ENCODE measurements around the gene KSR2. TPM values are rescaled to one million over a fixed set of nuclear protein-coding genes. Genes with fewer than 3 reads are reported as not detected.

KSR2 gene
- total RNA-seq, 1 experiment from 2014 or later: 1.3 TPM

DNA sequence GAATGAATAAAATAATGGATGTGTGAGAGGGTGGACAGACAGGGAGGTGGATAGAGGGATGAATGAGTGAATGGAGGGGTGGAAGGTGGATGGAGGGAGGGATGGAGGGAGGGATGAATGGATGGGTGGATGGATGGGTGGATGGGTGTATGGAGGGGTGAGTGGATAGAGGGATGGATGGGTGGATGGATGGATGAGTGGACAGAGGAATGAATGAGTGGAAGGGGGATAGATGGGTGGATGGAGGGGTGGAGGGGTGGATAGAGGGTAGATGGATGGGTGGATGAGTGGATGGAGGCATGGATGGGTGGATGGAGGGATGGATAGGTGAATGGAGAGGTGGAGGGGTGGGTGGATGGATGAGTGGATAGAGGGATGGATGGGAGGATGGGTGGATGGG lies 559.5 kb downstream of the KSR2 start:
- Histone ChIP-seq H3K4me2 (ENCODE audit: insufficient read depth, insufficient read length, low read length) (no peak overlapping the region), H3K79me2 (ENCODE audit: insufficient read depth, low read length) (no peaks in the 10 kb centered on the region), H3K23me2 (ENCODE audit: insufficient read length, low read depth, low read length, poor library complexity, severe bottlenecking) (peaks cover 2% of the 10 kb centered on the region), H3T11ph (ENCODE audit: low read length) (no peak overlapping the region), H3K79me1 (ENCODE audit: insufficient read depth, low read depth, low read length, poor library complexity, severe bottlenecking) (no peaks in the 10 kb centered on the region), H3K14ac (ENCODE audit: insufficient read depth, low read length) (no peak overlapping the region), H2BK15ac (ENCODE audit: low read depth, low read length) (no peak overlapping the region), H4K5ac (ENCODE audit: insufficient read length, low read depth, low read length) (no peak overlapping the region), H2BK20ac (ENCODE audit: low read depth, low read length, poor library complexity, severe bottlenecking) (no peak overlapping the region), H2AFZ (ENCODE audit: low read length) (no peak overlapping the region), H3K4ac (ENCODE audit: low read depth, low read length) (no peak overlapping the region), H3K23ac (ENCODE audit: insufficient read length, low read depth, low read length) (no peak overlapping the region), H3K18ac (ENCODE audit: insufficient read length, low read depth, low read length) (no peak overlapping the region), H3K56ac (ENCODE audit: insufficient read length, low read depth, low read length) (no peak overlapping the region), H4K20me1 (ENCODE audit: control insufficient read depth, insufficient read depth, insufficient read length) (no peaks in the 10 kb centered on the region), H2BK5ac (ENCODE audit: insufficient read length, low read length) (no peak overlapping the region), H2AK5ac (ENCODE audit: insufficient read length, low read length) (no peak overlapping the region), H2BK120ac (ENCODE audit: low read depth, low read length, poor library complexity, severe bottlenecking) (no peak overlapping the region), H4K91ac (ENCODE audit: insufficient read length, low read depth, low read length) (no peak overlapping the region), H3K27me3 (ENCODE audit: insufficient read depth, low read length) (no peaks in the 10 kb centered on the region), H3K4me1 (ENCODE audit: insufficient read depth, low read length) (peaks cover 8% of the 10 kb centered on the region; the same call in 1 of the 2 replicates), H3K9ac (ENCODE audit: extremely low read depth, insufficient read length, low read length) (no peak overlapping the region), H2BK12ac (ENCODE audit: insufficient read length, low read depth, low read length) (no peak overlapping the region), H3K9me3 (ENCODE audit: control insufficient read depth, low read depth, low read length) (no peaks in the 10 kb centered on the region), H3K27ac (ENCODE audit: insufficient read length, low read depth, low read length) (no peak overlapping the region), H4K8ac (replicated peaks; ENCODE audit: insufficient read length, low read depth, low read length) (no peak overlapping the region)
- H3K27me3 Mint-ChIP-seq (ENCODE audit: low read depth): peaks cover 13% of the 10 kb centered on the region
- H3K4me3 Mint-ChIP-seq: no peak overlapping the region
- no peak overlapping the region for H3K27ac Mint-ChIP-seq
- peaks cover 11 to 15% of the 10 kb centered on the region in 2 experiments for H3K4me1 Mint-ChIP-seq
- no peaks in the 10 kb centered on the region for H3K9me3 Mint-ChIP-seq
- TF ChIP-seq CTCF (conservative IDR thresholded peaks at IDR 0.05): no peak
- H3K36me3 Mint-ChIP-seq (ENCODE audit: insufficient read depth in 1 of 3, low read depth in 3 of 3): no peaks in the 10 kb centered on the region
- no peak for DNase-seq

All from H9 (cell line).